ENCODE data around the gene DMTF1.

DMTF1 gene

GRCh38 chr7:87148332-87148955 is 3.8 kb upstream of the DMTF1 start:
- DNase-seq = no peak

GRCh38 chr7:87151002-87151728 is 1.1 kb upstream of the DMTF1 start:
- no peak for DNase-seq

- DNase-seq = no peak
Observed at GRCh38 chr7:87151729-87152111, 533 bp upstream of the DMTF1 start.

- DNase-seq = peak; percentile 39
Observed at GRCh38 chr7:87152897-87153641, 816 bp downstream of the DMTF1 start.

GRCh38 chr7:87154166-87154565 is 1.9 kb downstream of the DMTF1 start:
- DNase-seq = no peak

GRCh38 chr7:87154569-87154968 is 2.3 kb downstream of the DMTF1 start:
- DNase-seq = no peak

- DNase-seq = no peak
Observed at GRCh38 chr7:87155788-87156187, 3.5 kb downstream of the DMTF1 start.

- no peak for DNase-seq
Observed at GRCh38 chr7:87156709-87157108, 4.5 kb downstream of the DMTF1 start.

- no peak for DNase-seq
Observed at GRCh38 chr7:87159538-87159937, 7.3 kb downstream of the DMTF1 start.

- no peak for DNase-seq
Observed at GRCh38 chr7:87164433-87164832, 12.2 kb downstream of the DMTF1 start.

GRCh38 chr7:87170828-87171227 is 18.6 kb downstream of the DMTF1 start:
- no peak for DNase-seq

- DNase-seq = no peak
Observed at GRCh38 chr7:87171282-87171934, 19.2 kb downstream of the DMTF1 start.

GRCh38 chr7:87173471-87173870 is 21.2 kb downstream of the DMTF1 start:
- DNase-seq = no peak

GRCh38 chr7:87178320-87178719 is 26.1 kb downstream of the DMTF1 start:
- DNase-seq = no peak

GRCh38 chr7:87179180-87179579 is 26.9 kb downstream of the DMTF1 start:
- no peak for DNase-seq

GRCh38 chr7:87187120-87187519 is 34.9 kb downstream of the DMTF1 start:
- no peak for DNase-seq

- DNase-seq = no peak
Observed at GRCh38 chr7:87188930-87189329, 36.7 kb downstream of the DMTF1 start.

GRCh38 chr7:87190783-87191182 is 38.5 kb downstream of the DMTF1 start:
- no peak for DNase-seq

- no peak for DNase-seq
Observed at GRCh38 chr7:87192784-87193487, 40.7 kb downstream of the DMTF1 start.

GRCh38 chr7:87193912-87194311 is 41.7 kb downstream of the DMTF1 start:
- no peak for DNase-seq

- DNase-seq = no peak
Observed at GRCh38 chr7:87199241-87199640, 47.0 kb downstream of the DMTF1 start.

GRCh38 chr7:87199700-87200450 is 47.6 kb downstream of the DMTF1 start:
- DNase-seq = no peak
